ENCODE data around the gene SLC25A53. TPM values are rescaled to one million over a fixed set of nuclear protein-coding genes. Genes with fewer than 3 reads are reported as not detected.

SLC25A53 gene, protein sequence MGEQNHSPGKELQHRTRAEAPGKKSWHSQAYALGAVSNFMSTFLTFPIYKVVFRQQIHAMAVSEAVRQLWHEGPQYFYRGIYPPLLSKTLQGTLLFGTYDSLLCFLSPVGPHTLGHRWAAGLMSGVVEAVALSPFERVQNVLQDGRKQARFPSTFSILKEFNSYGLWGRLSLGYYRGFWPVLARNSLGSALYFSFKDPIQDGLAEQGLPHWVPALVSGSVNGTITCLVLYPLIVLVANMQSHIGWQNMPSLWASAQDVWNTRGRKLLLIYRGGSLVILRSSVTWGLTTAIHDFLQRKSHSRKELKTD
- 9.8 TPM for total RNA-seq (2021; ENCODE audit: unreplicated experiment)
- polyA plus RNA-seq (2012; ENCODE audit: insufficient read length), result 10.4 TPM
- Bru-seq, nascent RNA, result percentile 68 among the genes with signal in this experiment
- BruChase-seq, experiment 1, labeled RNA remaining after a 2-hour chase, result percentile 72 among the genes with signal in this experiment
- percentile 70 among the genes with signal in this experiment for BruChase-seq, experiment 2, labeled RNA remaining after a 6-hour chase
- long read RNA-seq, transcript SLC25A53-201 (2 exons, 731 nt), result major isoform, 8 of 11 reads
- long read RNA-seq, partial matches to known transcripts, result 0 of 11 reads
- long read RNA-seq, other reads (novel, unspliced or antisense), result 3 of 11 reads

DNA sequence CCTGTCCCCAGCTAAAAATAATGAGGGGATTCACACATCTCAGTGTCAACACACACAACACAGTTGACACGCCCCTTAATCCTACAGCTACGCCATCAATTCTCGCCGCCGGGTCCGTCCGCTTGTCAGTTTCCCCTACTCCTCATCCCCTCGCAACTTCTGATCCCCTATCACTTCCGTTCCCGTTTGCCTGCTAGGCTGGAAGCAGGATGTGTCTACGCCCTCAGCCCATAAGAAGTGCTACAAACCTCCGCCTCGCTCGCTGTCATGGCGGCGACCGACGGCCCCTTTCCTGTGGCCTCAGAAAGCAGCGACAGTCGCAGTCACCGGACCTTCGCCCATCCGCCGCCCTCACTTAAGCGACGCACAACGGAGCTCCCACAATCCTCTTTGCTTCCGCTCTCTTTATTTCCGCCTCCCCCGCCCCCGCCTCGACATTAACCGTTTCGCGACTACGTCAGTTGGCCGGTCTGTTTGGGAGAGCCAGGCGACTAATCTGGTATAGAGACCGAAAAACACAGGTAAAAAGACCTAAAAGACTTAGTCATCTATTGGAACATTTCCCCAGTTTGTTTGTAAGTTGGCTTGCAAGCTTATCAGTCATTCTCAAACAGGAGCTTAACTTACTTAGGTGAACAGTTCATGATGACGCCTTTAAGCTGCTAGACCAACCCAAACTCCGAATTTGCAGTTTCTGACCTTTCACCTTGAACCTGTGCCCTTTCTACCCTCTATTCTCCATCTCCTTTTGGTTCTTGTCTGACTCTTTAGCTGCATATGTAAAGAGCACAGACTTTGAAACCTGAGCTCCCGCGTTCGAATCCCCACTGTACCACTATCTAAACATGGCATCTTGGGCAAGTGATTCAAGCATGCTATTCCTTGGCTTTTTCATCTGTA, at the start of gene SLC25A53:
SLC25A53 (minus strand) TSS at position 380 of the 900 bp plus-strand sequence. CDS start 51,752 bp downstream, outside the sequence.
- DNase-seq (ENCODE audit: low read depth, low spot score), result peak; percentile 80
- CTCF ChIA-PET, result interaction anchor here (0.9 to 1.3 kb wide), 2 partner anchors 9 to 39 kb away, joined by 3 to 7 read pairs; partner anchors contain the start of gene FAM199X
- ATAC-seq, result peak; percentile 98
- TSS peak; percentile 96 for BruUV-seq (replicated peaks)
- TF ChIP-seq SIN3A (IDR thresholded peaks at IDR 0.05; ENCODE audit: borderline replicate concordance, insufficient read depth, low read depth, low read length), result 0 out of 2 replicates have a peak, but pooled peaks have one; percentile 55
- TF ChIP-seq CTCF (IDR thresholded peaks at IDR 0.05), result no peak
- peak; percentile 69; the same call in 1 of the 2 replicates for TF ChIP-seq POLR2AphosphoS5 (IDR thresholded peaks at IDR 0.05; ENCODE audit: low read depth, low read length)
- TF ChIP-seq TCF7L2 (IDR thresholded peaks at IDR 0.05; ENCODE audit: low read depth, low read length), result peak; percentile 36; the same call in 1 of the 2 replicates
- Histone ChIP-seq H3K4me3 (ENCODE audit: low read depth in 2 of 2, low read length in 2 of 2) (peak within 1 kb of the TSS; percentile 69 to 99), H3K36me3 (ENCODE audit: control insufficient read depth, insufficient read depth, low read length) (no peaks in the 10 kb centered on the region; the same call in 1 of the 2 replicates), H3K9me3 (ENCODE audit: control insufficient read depth, insufficient read depth, low read depth, low read length) (no peaks in the 10 kb centered on the region), H3K27me3 (ENCODE audit: control insufficient read depth, insufficient read depth, low read length) (no peaks in the 10 kb centered on the region), H3K4me1 (ENCODE audit: control insufficient read depth, insufficient read depth, low read length) (peaks cover 5% of the 10 kb centered on the region; the same call in 1 of the 2 replicates), H3K27ac (ENCODE audit: low read length) (peak within 1 kb of the TSS; percentile 97)
- in situ Hi-C loops (cut with HindIII; ENCODE audit: low pct_unique_long_range_greater_than_20kb, low sequenced_read_pairs), result no loop called here
- POLR2A ChIA-PET, result interaction anchor here (0.6 to 1.4 kb wide), 3 partner anchors 9 to 935 kb away, joined by 3 to 4 read pairs (median 4); no protein-coding TSS in a partner anchor
- intact Hi-C loops (cut with micrococcal nuclease; ENCODE audit: unreplicated experiment), result no loop called here

DNA sequence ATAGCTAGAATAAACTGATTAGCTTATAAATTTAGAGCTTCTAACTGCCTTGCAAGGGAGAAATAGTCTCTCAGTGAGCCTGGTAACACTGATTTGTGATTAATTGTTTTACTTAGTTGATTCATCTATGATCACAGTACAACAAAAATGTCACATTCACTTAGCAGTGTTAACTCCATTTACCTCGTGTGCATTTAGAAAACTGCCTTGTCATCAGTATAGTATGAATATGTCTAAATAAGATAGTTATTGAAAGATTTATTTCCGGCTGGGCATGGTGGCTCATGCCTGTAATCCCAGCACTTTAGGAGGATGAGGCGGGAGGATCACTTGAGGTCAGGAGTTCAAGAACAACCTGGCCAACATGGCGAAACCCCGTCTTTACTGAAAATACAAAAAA, 48.7 kb upstream of the SLC25A53 start:
- intact Hi-C loops (cut with micrococcal nuclease; ENCODE audit: unreplicated experiment), result no loop called here
- no peak for TF ChIP-seq CTCF (IDR thresholded peaks at IDR 0.05)
- no peak for TF ChIP-seq POLR2AphosphoS5 (IDR thresholded peaks at IDR 0.05; ENCODE audit: low read depth, low read length)
- TF ChIP-seq, protein P1, sequence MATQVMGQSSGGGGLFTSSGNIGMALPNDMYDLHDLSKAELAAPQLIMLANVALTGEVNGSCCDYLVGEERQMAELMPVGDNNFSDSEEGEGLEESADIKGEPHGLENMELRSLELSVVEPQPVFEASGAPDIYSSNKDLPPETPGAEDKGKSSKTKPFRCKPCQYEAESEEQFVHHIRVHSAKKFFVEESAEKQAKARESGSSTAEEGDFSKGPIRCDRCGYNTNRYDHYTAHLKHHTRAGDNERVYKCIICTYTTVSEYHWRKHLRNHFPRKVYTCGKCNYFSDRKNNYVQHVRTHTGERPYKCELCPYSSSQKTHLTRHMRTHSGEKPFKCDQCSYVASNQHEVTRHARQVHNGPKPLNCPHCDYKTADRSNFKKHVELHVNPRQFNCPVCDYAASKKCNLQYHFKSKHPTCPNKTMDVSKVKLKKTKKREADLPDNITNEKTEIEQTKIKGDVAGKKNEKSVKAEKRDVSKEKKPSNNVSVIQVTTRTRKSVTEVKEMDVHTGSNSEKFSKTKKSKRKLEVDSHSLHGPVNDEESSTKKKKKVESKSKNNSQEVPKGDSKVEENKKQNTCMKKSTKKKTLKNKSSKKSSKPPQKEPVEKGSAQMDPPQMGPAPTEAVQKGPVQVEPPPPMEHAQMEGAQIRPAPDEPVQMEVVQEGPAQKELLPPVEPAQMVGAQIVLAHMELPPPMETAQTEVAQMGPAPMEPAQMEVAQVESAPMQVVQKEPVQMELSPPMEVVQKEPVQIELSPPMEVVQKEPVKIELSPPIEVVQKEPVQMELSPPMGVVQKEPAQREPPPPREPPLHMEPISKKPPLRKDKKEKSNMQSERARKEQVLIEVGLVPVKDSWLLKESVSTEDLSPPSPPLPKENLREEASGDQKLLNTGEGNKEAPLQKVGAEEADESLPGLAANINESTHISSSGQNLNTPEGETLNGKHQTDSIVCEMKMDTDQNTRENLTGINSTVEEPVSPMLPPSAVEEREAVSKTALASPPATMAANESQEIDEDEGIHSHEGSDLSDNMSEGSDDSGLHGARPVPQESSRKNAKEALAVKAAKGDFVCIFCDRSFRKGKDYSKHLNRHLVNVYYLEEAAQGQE (IDR thresholded peaks at IDR 0.05; ENCODE audit: insufficient read depth in 1 of 2, low read depth in 2 of 2, low read length in 1 of 2), result no peak
- no peak for TF ChIP-seq TCF7L2 (IDR thresholded peaks at IDR 0.05; ENCODE audit: low read depth, low read length)
- no peak for TF ChIP-seq SIN3A (IDR thresholded peaks at IDR 0.05; ENCODE audit: borderline replicate concordance, insufficient read depth, low read depth, low read length)
- H3K27me3 ChIP-seq (ENCODE audit: control insufficient read depth, insufficient read depth, low read length), result no peaks in the 10 kb centered on the region
- no peak overlapping the region for H3K4me3 ChIP-seq (ENCODE audit: low read depth in 2 of 2, low read length in 2 of 2)
- no peak for ATAC-seq
- no peak for DNase-seq (ENCODE audit: low read depth, low spot score)
- ChIA-PET POLR2A (no interaction called here), CTCF (no interaction called here)
- BruUV-seq (replicated peaks), result no TSS peak
- H3K27ac ChIP-seq (ENCODE audit: low read length), result no peak overlapping the region
- H3K4me1 ChIP-seq (ENCODE audit: control insufficient read depth, insufficient read depth, low read length), result no peaks in the 10 kb centered on the region
- H3K36me3 ChIP-seq (ENCODE audit: control insufficient read depth, insufficient read depth, low read length), result 0 out of 2 replicates have a peak, but pooled peaks cover 3% of the 10 kb centered on the region
- in situ Hi-C loops (cut with HindIII; ENCODE audit: low pct_unique_long_range_greater_than_20kb, low sequenced_read_pairs), result no loop called here
- H3K9me3 ChIP-seq (ENCODE audit: control insufficient read depth, insufficient read depth, low read depth, low read length), result no peaks in the 10 kb centered on the region

Data from Panc1 (cell line).